ENCODE results near the gene PPIE.

Gene PPIE

GRCh38 chr1:39745016-39745670 is 6.5 kb downstream of the PPIE start:
- Histone ChIP-seq H3K9ac (ENCODE audit: low read length) (no peak overlapping the region), H3K27me3 (ENCODE audit: low read length) (no peaks in the 10 kb centered on the region), H3K79me2 (ENCODE audit: insufficient read depth, low read length) (peaks cover 3% of the 10 kb centered on the region; the same call in 1 of the 2 replicates), H4K20me1 (ENCODE audit: low read depth, low read length) (no peaks in the 10 kb centered on the region), H3K36me3 (ENCODE audit: low read length) (peaks cover 25% of the 10 kb centered on the region; the same call in 1 of the 2 replicates), H3K4me3 (ENCODE audit: insufficient read depth, low read length, poor library complexity, severe bottlenecking) (no peak overlapping the region), H3K9me3 (ENCODE audit: insufficient read depth, low read length) (no peaks in the 10 kb centered on the region), H2AFZ (ENCODE audit: low read depth, low read length, severe bottlenecking) (no peak overlapping the region), H3K9me2 (replicated peaks; ENCODE audit: insufficient read depth, low read length) (no peaks in the 10 kb centered on the region), H3F3A (ENCODE audit: insufficient read depth) (no peaks in the 10 kb centered on the region), H3K27ac (ENCODE audit: low read depth, low read length) (no peak overlapping the region), H3K4me2 (ENCODE audit: low read depth, low read length, poor library complexity, severe bottlenecking) (no peak overlapping the region)
- TF ChIP-seq CTCF (IDR thresholded peaks at IDR 0.05; ENCODE audit: insufficient read depth, low read length, poor library complexity, severe bottlenecking) = no peak

- no peaks in the 10 kb centered on the region for H3K9me3 ChIP-seq (ENCODE audit: insufficient read depth, low read length)
These were observed 12.9 kb downstream of the PPIE start for GRCh38 chr1:39751595-39751994.

GRCh38 chr1:39752703-39753102 is 14.0 kb downstream of the PPIE start:
- Histone ChIP-seq H3K4me2 (ENCODE audit: low read depth, low read length, poor library complexity, severe bottlenecking) (no peak overlapping the region), H2AFZ (ENCODE audit: low read depth, low read length, severe bottlenecking) (no peak overlapping the region), H3K27ac (ENCODE audit: low read depth, low read length) (no peak overlapping the region), H3K9ac (ENCODE audit: low read length) (no peak overlapping the region), H3K4me3 (ENCODE audit: insufficient read depth, low read length, poor library complexity, severe bottlenecking) (no peak overlapping the region), H3K27me3 (ENCODE audit: low read length) (no peaks in the 10 kb centered on the region), H3K9me3 (ENCODE audit: insufficient read depth, low read length) (no peaks in the 10 kb centered on the region), H4K20me1 (ENCODE audit: low read depth, low read length) (no peaks in the 10 kb centered on the region), H3K79me2 (ENCODE audit: insufficient read depth, low read length) (no peaks in the 10 kb centered on the region), H3K9me2 (replicated peaks; ENCODE audit: insufficient read depth, low read length) (no peaks in the 10 kb centered on the region), H3K36me3 (ENCODE audit: low read length) (peaks cover 11% of the 10 kb centered on the region; the same call in 1 of the 2 replicates), H3F3A (ENCODE audit: insufficient read depth) (no peaks in the 10 kb centered on the region)
- no peak for TF ChIP-seq CTCF (IDR thresholded peaks at IDR 0.05; ENCODE audit: insufficient read depth, low read length, poor library complexity, severe bottlenecking)
- no peak for TF ChIP-seq EZH2phosphoT487 (conservative IDR thresholded peaks at IDR 0.05; ENCODE audit: low read length)

More at GRCh38 chr1:39751595-39751994, 12.9 kb downstream of the PPIE start:
- no peaks in the 10 kb centered on the region for H4K20me1 ChIP-seq (ENCODE audit: low read depth, low read length)
- TF ChIP-seq CTCF (IDR thresholded peaks at IDR 0.05; ENCODE audit: insufficient read depth, low read length, poor library complexity, severe bottlenecking) (no peak), EZH2phosphoT487 (conservative IDR thresholded peaks at IDR 0.05; ENCODE audit: low read length) (no peak)
- no peak overlapping the region for H3K9ac ChIP-seq (ENCODE audit: low read length)
- H3K79me2 ChIP-seq (ENCODE audit: insufficient read depth, low read length) = no peaks in the 10 kb centered on the region
- H3K27me3 ChIP-seq (ENCODE audit: low read length) = no peaks in the 10 kb centered on the region
- no peak overlapping the region for H3K27ac ChIP-seq (ENCODE audit: low read depth, low read length)
- no peak overlapping the region for H2AFZ ChIP-seq (ENCODE audit: low read depth, low read length, severe bottlenecking)
- H3K36me3 ChIP-seq (ENCODE audit: low read length) = peaks cover 11% of the 10 kb centered on the region; the same call in 1 of the 2 replicates
- no peak overlapping the region for H3K4me3 ChIP-seq (ENCODE audit: insufficient read depth, low read length, poor library complexity, severe bottlenecking)
- no peaks in the 10 kb centered on the region for H3F3A ChIP-seq (ENCODE audit: insufficient read depth)
- no peak overlapping the region for H3K4me2 ChIP-seq (ENCODE audit: low read depth, low read length, poor library complexity, severe bottlenecking)
- no peaks in the 10 kb centered on the region for H3K9me2 ChIP-seq (replicated peaks; ENCODE audit: insufficient read depth, low read length)
